OCI-LY1 (cell line): Measurements from ENCODE around the gene KIAA1755.

Experiments used
- H2AFZ ChIP-seq: fragments of 200-600 bp; sonication (generic), shearing (Covaris generic); 2 replicates; pipeline ENCODE4 v1.6.0; 2014; ENCODE audit warnings: antibody characterized with exemption, mild to moderate bottlenecking, low read length
- H3F3A ChIP-seq: fragments of 200-600 bp; sonication (generic), shearing (Covaris generic); 2 replicates; pipeline ENCODE4 v1.6.0; 2014; ENCODE audit warnings: mild to moderate bottlenecking, antibody characterized with exemption, low read length, moderate library complexity; ENCODE audit not compliant: insufficient read depth
- H3K27ac ChIP-seq: fragments of 200-600 bp; sonication (generic); 2 replicates; pipeline ENCODE4 v1.5.1; 2014; ENCODE audit warnings: low read length, mixed run types, mild to moderate bottlenecking, low read depth; ENCODE audit not compliant: poor library complexity, severe bottlenecking
- H3K27me3 ChIP-seq: fragments of 200-600 bp; sonication (generic); 2 replicates; pipeline ENCODE4 v1.6.0; 2014; ENCODE audit warnings: antibody characterized with exemption, mild to moderate bottlenecking, low read length, moderate library complexity; ENCODE audit not compliant: insufficient read depth
- H3K36me3 ChIP-seq: fragments of 200-600 bp; sonication (generic); 2 replicates; pipeline ENCODE4 v1.6.1; 2014; ENCODE audit warnings: mild to moderate bottlenecking, antibody characterized with exemption, low read length, moderate library complexity, mixed read lengths; ENCODE audit not compliant: insufficient read depth
- H3K4me1 ChIP-seq: fragments of 200-600 bp; sonication (generic); 2 replicates; pipeline ENCODE4 v1.5.1; 2014; ENCODE audit warnings: mild to moderate bottlenecking, low read length, moderate library complexity; ENCODE audit not compliant: insufficient read depth, severe bottlenecking
- H3K4me2 ChIP-seq: fragments of 200-600 bp; sonication (generic), shearing (Covaris generic); 2 replicates; pipeline ENCODE4 v1.6.1; 2014; ENCODE audit warnings: low read length
- H3K4me3 ChIP-seq: fragments of 200-600 bp; sonication (generic); 2 replicates; pipeline ENCODE4 v1.5.1; 2014; ENCODE audit warnings: low read length, low read depth, mild to moderate bottlenecking, mixed read lengths; ENCODE audit not compliant: poor library complexity, severe bottlenecking
- H3K79me2 ChIP-seq: fragments of 200-600 bp; shearing (Covaris generic); 2 replicates; pipeline ENCODE4 v1.6.1; 2016; ENCODE audit warnings: mixed run types, low read length, mixed read lengths; ENCODE audit not compliant: insufficient read depth
- H3K9ac ChIP-seq: fragments of 200-600 bp; sonication (generic), shearing (Covaris generic); 2 replicates; pipeline ENCODE4 v1.6.1; 2014; ENCODE audit warnings: mild to moderate bottlenecking, low read length, mixed read lengths
- H3K9me2 ChIP-seq: fragments of 200-600 bp; sonication (generic), shearing (Covaris generic); 2 replicates; pipeline ENCODE4 v1.6.1; 2014; ENCODE audit warnings: low read depth, mild to moderate bottlenecking, low read length, mixed read lengths
- H3K9me3 ChIP-seq: fragments of 200-600 bp; shearing (Covaris generic); 2 replicates; pipeline ENCODE4 v1.6.1; 2014; ENCODE audit warnings: low read length, mixed read lengths
- H4K20me1 ChIP-seq: fragments of 200-600 bp; sonication (generic), shearing (Covaris generic); 2 replicates; pipeline ENCODE4 v1.6.0; 2016; ENCODE audit warnings: mild to moderate bottlenecking, low read length; ENCODE audit not compliant: insufficient read depth
- EZH2 ChIP-seq: fragments of 200-600 bp; sonication (generic), shearing (Covaris generic); IDR thresholded peaks from 2 replicates; pipeline ENCODE4 v1.8.0; 2017; ENCODE audit warnings: borderline replicate concordance, mixed run types, mild to moderate bottlenecking, antibody characterized with exemption, low read length, moderate library complexity, mixed read lengths
- TF ChIP-seq, protein P1 (sequence below): fragments of 200-600 bp; sonication (generic), shearing (Covaris generic); IDR thresholded peaks from 2 replicates; pipeline ENCODE4 v1.5.1; 2017; ENCODE audit warnings: mild to moderate bottlenecking, antibody characterized with exemption, low read length, moderate library complexity, mixed read lengths

KIAA1755 gene

DNA sequence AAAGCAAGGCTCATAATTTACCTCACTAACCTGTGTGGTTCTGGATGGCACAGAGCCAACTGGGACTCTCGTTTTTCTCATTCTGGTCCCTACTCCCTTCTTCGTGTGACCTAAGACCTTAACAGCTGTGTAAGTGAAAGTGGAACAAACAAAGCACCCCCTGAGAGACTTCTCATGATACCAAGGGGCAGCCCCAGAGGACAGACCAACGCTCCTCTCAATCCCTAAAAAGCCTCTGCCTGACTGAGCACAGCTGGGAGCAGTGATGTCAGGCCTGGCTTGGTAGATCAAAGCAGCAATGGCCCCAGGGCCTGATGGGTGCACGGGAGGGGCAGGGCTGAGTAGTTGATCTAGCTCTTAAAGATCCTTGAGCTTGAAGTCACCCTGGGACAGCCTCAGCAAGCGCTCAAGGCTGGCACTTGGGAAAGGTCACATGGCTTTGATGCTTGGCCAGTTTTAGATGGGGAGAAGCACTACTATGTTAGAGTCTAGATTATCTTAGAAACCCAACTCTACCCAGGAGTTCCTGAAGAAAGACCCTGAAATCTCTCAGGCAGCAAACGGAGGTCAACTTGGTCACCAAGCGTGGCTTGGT lies 79.2 kb downstream of the KIAA1755 start:
- no peak overlapping the region for H3K9ac ChIP-seq

DNA sequence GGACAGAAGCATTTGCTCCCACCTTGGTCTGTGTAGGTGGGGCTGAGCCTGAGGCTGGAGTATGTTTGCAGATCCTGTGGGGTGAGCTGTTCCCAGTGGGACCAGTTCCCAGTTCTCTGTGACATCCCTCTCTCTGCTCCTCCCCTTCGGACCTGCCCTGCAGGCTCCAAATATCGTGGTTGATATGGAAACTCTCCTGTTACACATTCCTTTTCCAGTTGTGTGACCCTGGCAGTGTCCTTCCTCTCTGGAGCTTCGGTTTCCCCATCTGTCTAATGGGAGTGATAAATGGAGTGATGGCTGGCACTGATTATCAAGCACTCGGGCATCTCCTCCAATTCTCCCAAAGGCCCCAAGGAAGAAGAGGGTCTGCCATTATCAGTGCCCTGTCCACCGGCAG lies 79.8 kb downstream of the KIAA1755 start:
- no peaks in the 10 kb centered on the region for H3K9me2 ChIP-seq
- no peak overlapping the region for H3K27ac ChIP-seq
- H4K20me1 ChIP-seq, result no peaks in the 10 kb centered on the region
- no peak overlapping the region for H3K4me3 ChIP-seq
- H3K9ac ChIP-seq, result no peak overlapping the region
- no peak overlapping the region for H2AFZ ChIP-seq
- no peak overlapping the region for H3K4me2 ChIP-seq
- no peaks in the 10 kb centered on the region for H3K4me1 ChIP-seq
- H3K79me2 ChIP-seq, result no peaks in the 10 kb centered on the region
- no peaks in the 10 kb centered on the region for H3F3A ChIP-seq
- H3K9me3 ChIP-seq, result no peaks in the 10 kb centered on the region
- TF ChIP-seq, protein P1, sequence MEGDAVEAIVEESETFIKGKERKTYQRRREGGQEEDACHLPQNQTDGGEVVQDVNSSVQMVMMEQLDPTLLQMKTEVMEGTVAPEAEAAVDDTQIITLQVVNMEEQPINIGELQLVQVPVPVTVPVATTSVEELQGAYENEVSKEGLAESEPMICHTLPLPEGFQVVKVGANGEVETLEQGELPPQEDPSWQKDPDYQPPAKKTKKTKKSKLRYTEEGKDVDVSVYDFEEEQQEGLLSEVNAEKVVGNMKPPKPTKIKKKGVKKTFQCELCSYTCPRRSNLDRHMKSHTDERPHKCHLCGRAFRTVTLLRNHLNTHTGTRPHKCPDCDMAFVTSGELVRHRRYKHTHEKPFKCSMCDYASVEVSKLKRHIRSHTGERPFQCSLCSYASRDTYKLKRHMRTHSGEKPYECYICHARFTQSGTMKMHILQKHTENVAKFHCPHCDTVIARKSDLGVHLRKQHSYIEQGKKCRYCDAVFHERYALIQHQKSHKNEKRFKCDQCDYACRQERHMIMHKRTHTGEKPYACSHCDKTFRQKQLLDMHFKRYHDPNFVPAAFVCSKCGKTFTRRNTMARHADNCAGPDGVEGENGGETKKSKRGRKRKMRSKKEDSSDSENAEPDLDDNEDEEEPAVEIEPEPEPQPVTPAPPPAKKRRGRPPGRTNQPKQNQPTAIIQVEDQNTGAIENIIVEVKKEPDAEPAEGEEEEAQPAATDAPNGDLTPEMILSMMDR, result no peak
- no peak for TF ChIP-seq EZH2
- H3K36me3 ChIP-seq, result no peaks in the 10 kb centered on the region
- no peaks in the 10 kb centered on the region for H3K27me3 ChIP-seq

More for the DNA sequence above, 79.2 kb downstream of the KIAA1755 start:
- no peak overlapping the region for H3K27ac ChIP-seq
- H3K4me1 ChIP-seq, result no peaks in the 10 kb centered on the region
- H3K4me3 ChIP-seq, result no peak overlapping the region
- no peak for TF ChIP-seq EZH2
- TF ChIP-seq, protein P1, result no peak
- H2AFZ ChIP-seq, result no peak overlapping the region
- no peaks in the 10 kb centered on the region for H4K20me1 ChIP-seq
- H3K9me2 ChIP-seq, result no peaks in the 10 kb centered on the region
- no peaks in the 10 kb centered on the region for H3K36me3 ChIP-seq
- H3K27me3 ChIP-seq, result no peaks in the 10 kb centered on the region
- H3K79me2 ChIP-seq, result no peaks in the 10 kb centered on the region
- H3K4me2 ChIP-seq, result no peak overlapping the region
- H3K9me3 ChIP-seq, result no peaks in the 10 kb centered on the region
- no peaks in the 10 kb centered on the region for H3F3A ChIP-seq

DNA sequence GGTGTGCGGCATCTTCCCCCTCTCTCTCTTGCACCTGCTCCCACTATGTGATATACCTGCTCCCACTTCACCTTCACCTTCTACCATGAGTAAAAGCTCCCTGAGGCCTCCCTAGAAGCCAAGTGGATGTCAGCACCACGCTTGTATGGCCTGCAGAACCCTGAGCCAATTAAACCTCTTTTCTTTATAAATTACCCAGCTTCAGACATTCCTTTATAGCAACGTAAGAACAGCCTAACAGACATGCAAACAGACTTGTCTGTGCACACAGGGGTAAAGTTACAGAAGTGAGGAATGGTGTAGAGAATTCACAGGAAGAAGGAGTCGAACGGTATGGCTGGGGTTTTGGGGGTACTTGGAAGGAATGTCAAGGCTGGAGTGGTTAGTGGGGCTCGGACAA lies 80.7 kb downstream of the KIAA1755 start:
- Histone ChIP-seq H3K27me3 (no peaks in the 10 kb centered on the region), H3K9ac (no peak overlapping the region)

More for the DNA sequence above, 80.7 kb downstream of the KIAA1755 start:
- H3K4me2 ChIP-seq, result no peak overlapping the region
- H3K4me1 ChIP-seq, result no peaks in the 10 kb centered on the region
- H4K20me1 ChIP-seq, result no peaks in the 10 kb centered on the region
- H3K79me2 ChIP-seq, result no peaks in the 10 kb centered on the region
- H2AFZ ChIP-seq, result no peak overlapping the region
- no peaks in the 10 kb centered on the region for H3K36me3 ChIP-seq
- no peak overlapping the region for H3K4me3 ChIP-seq
- no peaks in the 10 kb centered on the region for H3F3A ChIP-seq
- no peaks in the 10 kb centered on the region for H3K9me3 ChIP-seq
- TF ChIP-seq EZH2, result no peak
- TF ChIP-seq, protein P1, result no peak
- H3K27ac ChIP-seq, result no peak overlapping the region
- H3K9me2 ChIP-seq, result no peaks in the 10 kb centered on the region
